Body of pancreas (tissue), 4 donors: ENCODE results near the gene NOP16.

Experiments used
- POLR2A ChIP-seq, 3 donors: fragments of 450-650 bp; IDR thresholded peaks; one replicate each; pipeline ENCODE4 v1.6.1; 2016; ENCODE audit warnings: antibody characterized with exemption in 3 of 3, mild to moderate bottlenecking in 2 of 3
- TF ChIP-seq, protein P1 (sequence below), 7 experiments: fragments of 450-650 bp in 4 of 7; fragments of 200-600 bp in 3 of 7; sonication (generic) in 3 of 7; IDR thresholded peaks; one replicate each; pipeline ENCODE4 v1.5.1; 2016 to 2019; ENCODE audit warnings: antibody characterized with exemption in 7 of 7

- TF ChIP-seq, protein P1, sequence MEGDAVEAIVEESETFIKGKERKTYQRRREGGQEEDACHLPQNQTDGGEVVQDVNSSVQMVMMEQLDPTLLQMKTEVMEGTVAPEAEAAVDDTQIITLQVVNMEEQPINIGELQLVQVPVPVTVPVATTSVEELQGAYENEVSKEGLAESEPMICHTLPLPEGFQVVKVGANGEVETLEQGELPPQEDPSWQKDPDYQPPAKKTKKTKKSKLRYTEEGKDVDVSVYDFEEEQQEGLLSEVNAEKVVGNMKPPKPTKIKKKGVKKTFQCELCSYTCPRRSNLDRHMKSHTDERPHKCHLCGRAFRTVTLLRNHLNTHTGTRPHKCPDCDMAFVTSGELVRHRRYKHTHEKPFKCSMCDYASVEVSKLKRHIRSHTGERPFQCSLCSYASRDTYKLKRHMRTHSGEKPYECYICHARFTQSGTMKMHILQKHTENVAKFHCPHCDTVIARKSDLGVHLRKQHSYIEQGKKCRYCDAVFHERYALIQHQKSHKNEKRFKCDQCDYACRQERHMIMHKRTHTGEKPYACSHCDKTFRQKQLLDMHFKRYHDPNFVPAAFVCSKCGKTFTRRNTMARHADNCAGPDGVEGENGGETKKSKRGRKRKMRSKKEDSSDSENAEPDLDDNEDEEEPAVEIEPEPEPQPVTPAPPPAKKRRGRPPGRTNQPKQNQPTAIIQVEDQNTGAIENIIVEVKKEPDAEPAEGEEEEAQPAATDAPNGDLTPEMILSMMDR (IDR thresholded peaks at IDR 0.05): no peak
- no peak for TF ChIP-seq POLR2A (IDR thresholded peaks at IDR 0.05)
These were observed 31.7 kb upstream of the NOP16 start for GRCh38 chr5:176420086-176420485.
